Gastrocnemius medialis (tissue), 4 donors: ENCODE results near the gene NUSAP1. TPM values are rescaled to one million over a fixed set of nuclear protein-coding genes. Genes with fewer than 3 reads are reported as not detected.

ENCODE experiments used
- ATAC-seq, 2 donors: fragments of 150-250 bp; one replicate each; pipeline ENCODE4 v1.9.1; 2016
- DNase-seq, 2 donors: peaks; one replicate each; pipeline ENCODE4 v3.0.0-alpha.2; 2019
- H3K27ac ChIP-seq, 4 donors: fragments of 200-600 bp; sonication (generic); 1 replicate in 1 of 4; 2 replicates in 3 of 4; pipeline ENCODE4 v1.5.1; 2016 to 2018; ENCODE audit warnings: mild to moderate bottlenecking in 2 of 4, moderate library complexity in 1 of 4
- H3K27me3 ChIP-seq, 3 donors: fragments of 200-600 bp; sonication (generic) in 2 of 3; 1 replicate in 1 of 3; 2 replicates in 2 of 3; pipeline versions ENCODE4 v1.5.1 to v1.6.0; 2016 to 2019; ENCODE audit warnings: mild to moderate bottlenecking in 1 of 3, moderate library complexity in 1 of 3
- H3K36me3 ChIP-seq, 2 donors: fragments of 200-600 bp; sonication (generic) in 1 of 2; one replicate each; pipeline ENCODE4 v1.5.1; 2017 to 2018
- H3K4me1 ChIP-seq, 2 donors: fragments of 200-600 bp; sonication (generic) in 1 of 2; one replicate each; pipeline ENCODE4 v1.5.1; 2016 to 2017; ENCODE audit warnings: mild to moderate bottlenecking in 2 of 2
- H3K4me3 ChIP-seq, 4 donors: fragments of 200-600 bp; sonication (generic) in 3 of 4; 1 replicate in 1 of 4; 2 replicates in 3 of 4; pipeline ENCODE4 v1.5.1; 2016 to 2019; ENCODE audit warnings: mild to moderate bottlenecking in 2 of 4
- H3K9me3 ChIP-seq, 3 donors: fragments of 200-600 bp; sonication (generic) in 2 of 3; 1 replicate in 1 of 3; 2 replicates in 2 of 3; pipeline ENCODE4 v1.5.1; 2016 to 2019
- POLR2A ChIP-seq, 2 donors: fragments of 450-650 bp; IDR thresholded peaks; one replicate each; pipeline ENCODE4 v1.6.1; 2017; ENCODE audit warnings: antibody characterized with exemption in 2 of 2, mild to moderate bottlenecking in 2 of 2, moderate library complexity in 2 of 2
- in situ Hi-C, 4 donors: fragments of 200-750 bp; cut with MboI; loops; one replicate each; pipeline versions ENCODE4 v1.15.0 to v1.8.0; 2017; ENCODE audit warnings: low sequenced_read_pairs in 4 of 4
- intact Hi-C: fragments of 100-400 bp; cut with DNase I; formaldehyde crosslinking; loops from one replicate; pipeline ENCODE4 v1.15.1; 2023; ENCODE audit warnings: low total_unique reads
- total RNA-seq, 4 donors: library from RNA; depleted of rRNA; stranded (reverse); fragments of >200 nt; gene quantifications; one replicate each; pipeline versions ENCODE4 v1.1.0 to v1.2.3, GENCODE V29; 2016
- TF ChIP-seq, protein P1 (sequence below), 5 experiments: fragments of 450-650 bp in 3 of 5; fragments of 200-600 bp in 2 of 5; sonication (generic) in 2 of 5; IDR thresholded peaks in 4 of 5; conservative IDR thresholded peaks in 1 of 5; 1 replicate in 4 of 5; 2 replicates in 1 of 5; pipeline ENCODE4 v1.5.1; 2016 to 2019; ENCODE audit warnings: antibody characterized with exemption in 5 of 5, mild to moderate bottlenecking in 3 of 5, moderate library complexity in 3 of 5

Gene NUSAP1
- total RNA-seq, 4 donors from 2014 or later, result 1.8 to 4.1 (median 2.5) TPM

- H3K4me3 ChIP-seq, result no peak overlapping the region
- H3K9me3 ChIP-seq, result no peaks in the 10 kb centered on the region
- no peak for DNase-seq
- H3K36me3 ChIP-seq, result no peaks in the 10 kb centered on the region
- H3K27me3 ChIP-seq, result no peaks in the 10 kb centered on the region
- peaks cover 9 to 11% of the 10 kb centered on the region in 2 donors for H3K4me1 ChIP-seq
- TF ChIP-seq POLR2A (IDR thresholded peaks at IDR 0.05), result no peak
- TF ChIP-seq, protein P1, sequence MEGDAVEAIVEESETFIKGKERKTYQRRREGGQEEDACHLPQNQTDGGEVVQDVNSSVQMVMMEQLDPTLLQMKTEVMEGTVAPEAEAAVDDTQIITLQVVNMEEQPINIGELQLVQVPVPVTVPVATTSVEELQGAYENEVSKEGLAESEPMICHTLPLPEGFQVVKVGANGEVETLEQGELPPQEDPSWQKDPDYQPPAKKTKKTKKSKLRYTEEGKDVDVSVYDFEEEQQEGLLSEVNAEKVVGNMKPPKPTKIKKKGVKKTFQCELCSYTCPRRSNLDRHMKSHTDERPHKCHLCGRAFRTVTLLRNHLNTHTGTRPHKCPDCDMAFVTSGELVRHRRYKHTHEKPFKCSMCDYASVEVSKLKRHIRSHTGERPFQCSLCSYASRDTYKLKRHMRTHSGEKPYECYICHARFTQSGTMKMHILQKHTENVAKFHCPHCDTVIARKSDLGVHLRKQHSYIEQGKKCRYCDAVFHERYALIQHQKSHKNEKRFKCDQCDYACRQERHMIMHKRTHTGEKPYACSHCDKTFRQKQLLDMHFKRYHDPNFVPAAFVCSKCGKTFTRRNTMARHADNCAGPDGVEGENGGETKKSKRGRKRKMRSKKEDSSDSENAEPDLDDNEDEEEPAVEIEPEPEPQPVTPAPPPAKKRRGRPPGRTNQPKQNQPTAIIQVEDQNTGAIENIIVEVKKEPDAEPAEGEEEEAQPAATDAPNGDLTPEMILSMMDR (IDR thresholded peaks at IDR 0.05 in 4 of 5, conservative IDR thresholded peaks at IDR 0.05 in 1 of 5), result no peak
- H3K27ac ChIP-seq, result peak overlapping the region in 1 of 4 donors; percentile 43
- intact Hi-C loops, result no loop called here
- in situ Hi-C loops, result loop anchor here in 1 of 4 donors (25.0 kb wide), 1 partner anchor 225 kb away; the partner anchor contains the start of gene INO80
- no peak for ATAC-seq
Observed at GRCh38 chr15:41337047-41337446, 4.4 kb downstream of the NUSAP1 start.

DNA sequence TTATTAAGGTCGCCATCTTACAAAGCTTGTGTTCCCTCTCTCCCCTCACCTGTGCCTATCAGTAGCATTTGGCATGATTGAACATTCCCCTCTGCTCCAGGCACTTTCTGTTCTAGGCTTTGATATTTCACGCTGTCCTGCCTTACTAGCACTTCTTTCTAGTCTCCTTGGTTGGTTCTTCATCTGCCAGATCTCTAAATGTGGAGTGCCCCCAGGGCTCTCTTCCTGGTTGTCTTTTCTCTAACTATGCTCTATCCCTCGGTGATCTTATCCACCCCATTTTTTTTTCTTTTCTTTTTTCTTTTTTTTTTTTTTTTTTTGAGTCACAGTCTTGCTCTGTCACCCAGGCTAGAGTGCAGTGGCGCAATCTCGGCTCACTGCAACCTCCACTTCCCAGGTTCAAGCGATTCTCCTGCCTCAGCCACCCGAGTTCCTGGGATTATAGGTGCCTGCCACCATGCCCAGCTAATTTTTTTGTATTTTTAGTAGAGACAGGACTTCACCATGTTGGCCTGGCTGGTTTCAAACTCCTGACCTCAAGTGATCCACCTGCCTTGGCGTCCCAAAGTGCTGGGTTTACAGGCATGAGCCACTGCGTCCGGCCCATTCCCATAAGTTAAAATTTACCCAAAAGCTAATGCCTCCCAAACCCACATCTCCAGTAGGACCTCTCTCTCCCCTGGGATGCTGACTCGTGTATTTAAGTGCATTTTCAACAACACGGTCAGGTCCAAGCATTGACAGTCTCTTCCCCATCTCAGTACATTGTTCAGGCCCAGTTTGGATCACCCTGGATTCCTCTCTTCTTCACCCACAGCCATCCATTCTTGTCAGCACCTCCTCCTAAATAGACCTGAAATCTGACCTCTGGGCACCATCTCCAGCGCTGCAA is 5.2 kb downstream of the NUSAP1 start:
- Histone ChIP-seq H3K27me3 (no peaks in the 10 kb centered on the region), H3K4me3 (no peak overlapping the region), H3K36me3 (no peaks in the 10 kb centered on the region), H3K9me3 (no peaks in the 10 kb centered on the region), H3K4me1 (peaks cover 8 to 11% of the 10 kb centered on the region in 2 donors), H3K27ac (peak overlapping the region in 2 of 4 donors; percentile 22 to 43)
- TF ChIP-seq, protein P1 (IDR thresholded peaks at IDR 0.05 in 4 of 5, conservative IDR thresholded peaks at IDR 0.05 in 1 of 5), result no peak
- no peak for TF ChIP-seq POLR2A (IDR thresholded peaks at IDR 0.05)
- no peak for DNase-seq
- in situ Hi-C loops, result loop anchor here in 1 of 4 donors (25.0 kb wide), 1 partner anchor 226 kb away; the partner anchor contains the start of gene INO80
- ATAC-seq, result no peak
- intact Hi-C loops, result no loop called here

GRCh38 chr15:41340189-41340695 is 7.6 kb downstream of the NUSAP1 start:
- H3K36me3 ChIP-seq, result no peaks in the 10 kb centered on the region
- no peak for DNase-seq
- no peak overlapping the region for H3K4me3 ChIP-seq
- no peak for ATAC-seq
- in situ Hi-C loops, result loop anchor here in 1 of 4 donors (25.0 kb wide), 1 partner anchor 228 kb away; the partner anchor contains the start of gene INO80
- no peaks in the 10 kb centered on the region for H3K9me3 ChIP-seq
- intact Hi-C loops, result no loop called here
- no peaks in the 10 kb centered on the region for H3K4me1 ChIP-seq
- no peak overlapping the region for H3K27ac ChIP-seq
- H3K27me3 ChIP-seq, result no peaks in the 10 kb centered on the region
- TF ChIP-seq, protein P1 (IDR thresholded peaks at IDR 0.05 in 4 of 5, conservative IDR thresholded peaks at IDR 0.05 in 1 of 5), result no peak
- no peak for TF ChIP-seq POLR2A (IDR thresholded peaks at IDR 0.05)

GRCh38 chr15:41341519-41341918 is 8.8 kb downstream of the NUSAP1 start:
- ATAC-seq, result no peak
- Histone ChIP-seq H3K4me1 (no peaks in the 10 kb centered on the region), H3K36me3 (no peaks in the 10 kb centered on the region), H3K4me3 (no peak overlapping the region), H3K9me3 (no peaks in the 10 kb centered on the region), H3K27me3 (no peaks in the 10 kb centered on the region), H3K27ac (no peak overlapping the region)
- in situ Hi-C loops, result loop anchor here in 1 of 4 donors (25.0 kb wide), 1 partner anchor 229 kb away; the partner anchor contains the start of gene INO80
- intact Hi-C loops, result no loop called here
- TF ChIP-seq POLR2A (IDR thresholded peaks at IDR 0.05), result no peak
- TF ChIP-seq, protein P1 (IDR thresholded peaks at IDR 0.05 in 4 of 5, conservative IDR thresholded peaks at IDR 0.05 in 1 of 5), result no peak
- no peak for DNase-seq
